ENCODE measurements around the gene ZNF12. TPM values are rescaled to one million over a fixed set of nuclear protein-coding genes. Genes with fewer than 3 reads are reported as not detected.

The ZNF12 gene
- total RNA-seq, 1 donor from 2014 or later, result 36.6 TPM

DNA sequence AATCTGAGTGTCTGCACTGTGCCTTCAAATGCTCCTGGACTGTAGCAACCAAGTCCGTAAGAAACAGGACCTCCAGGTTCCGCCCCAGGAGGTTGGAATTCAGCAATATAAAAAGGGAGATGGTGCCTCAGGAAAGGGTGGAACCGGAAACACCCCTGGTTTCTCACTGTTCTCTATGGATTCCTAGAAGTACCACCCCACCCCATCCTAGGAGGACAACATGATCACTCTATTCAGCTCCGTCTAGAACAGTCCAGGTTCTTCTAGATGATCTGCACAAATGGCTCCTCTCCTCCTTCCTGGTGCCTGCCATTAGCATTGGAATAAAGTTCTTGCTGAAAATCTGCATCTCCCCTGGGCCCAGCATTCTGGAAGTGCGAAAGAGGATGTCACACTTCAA lies 7.6 kb upstream of the ZNF12 start:
- Histone ChIP-seq H3K9ac (no peak overlapping the region), H3K79me2 (ENCODE audit: low read depth) (no peaks in the 10 kb centered on the region), H3K9me3 (ENCODE audit: low read depth) (no peaks in the 10 kb centered on the region), H2AFZ (replicated peaks) (no peak overlapping the region), H4K20me1 (ENCODE audit: low read depth) (no peaks in the 10 kb centered on the region), H3K27ac (no peak overlapping the region), H3K4me3 (no peak overlapping the region), H3K4me2 (no peak overlapping the region), H3F3A (ENCODE audit: low read depth) (no peaks in the 10 kb centered on the region), H3K36me3 (no peaks in the 10 kb centered on the region), H3K4me1 (no peaks in the 10 kb centered on the region), H3K27me3 (peaks cover 2% of the 10 kb centered on the region)
- H3K36me3 Mint-ChIP-seq, result no peaks in the 10 kb centered on the region
- DNase-seq (ENCODE audit: low spot score), result no peak
- no peaks in the 10 kb centered on the region for H3K4me1 Mint-ChIP-seq
- H3K27ac Mint-ChIP-seq, result no peak overlapping the region
- H3K9me3 Mint-ChIP-seq, result peaks cover 10% of the 10 kb centered on the region
- TF ChIP-seq EZH2phosphoT487 (IDR thresholded peaks at IDR 0.05) (no peak), EZH2 (IDR thresholded peaks at IDR 0.05) (no peak)
- TF ChIP-seq, protein P1, sequence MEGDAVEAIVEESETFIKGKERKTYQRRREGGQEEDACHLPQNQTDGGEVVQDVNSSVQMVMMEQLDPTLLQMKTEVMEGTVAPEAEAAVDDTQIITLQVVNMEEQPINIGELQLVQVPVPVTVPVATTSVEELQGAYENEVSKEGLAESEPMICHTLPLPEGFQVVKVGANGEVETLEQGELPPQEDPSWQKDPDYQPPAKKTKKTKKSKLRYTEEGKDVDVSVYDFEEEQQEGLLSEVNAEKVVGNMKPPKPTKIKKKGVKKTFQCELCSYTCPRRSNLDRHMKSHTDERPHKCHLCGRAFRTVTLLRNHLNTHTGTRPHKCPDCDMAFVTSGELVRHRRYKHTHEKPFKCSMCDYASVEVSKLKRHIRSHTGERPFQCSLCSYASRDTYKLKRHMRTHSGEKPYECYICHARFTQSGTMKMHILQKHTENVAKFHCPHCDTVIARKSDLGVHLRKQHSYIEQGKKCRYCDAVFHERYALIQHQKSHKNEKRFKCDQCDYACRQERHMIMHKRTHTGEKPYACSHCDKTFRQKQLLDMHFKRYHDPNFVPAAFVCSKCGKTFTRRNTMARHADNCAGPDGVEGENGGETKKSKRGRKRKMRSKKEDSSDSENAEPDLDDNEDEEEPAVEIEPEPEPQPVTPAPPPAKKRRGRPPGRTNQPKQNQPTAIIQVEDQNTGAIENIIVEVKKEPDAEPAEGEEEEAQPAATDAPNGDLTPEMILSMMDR (IDR thresholded peaks at IDR 0.05), result no peak
- H3K27me3 Mint-ChIP-seq (ENCODE audit: insufficient read depth, low read depth), result peaks cover 3% of the 10 kb centered on the region
- H3K4me3 Mint-ChIP-seq, result no peak overlapping the region

DNA sequence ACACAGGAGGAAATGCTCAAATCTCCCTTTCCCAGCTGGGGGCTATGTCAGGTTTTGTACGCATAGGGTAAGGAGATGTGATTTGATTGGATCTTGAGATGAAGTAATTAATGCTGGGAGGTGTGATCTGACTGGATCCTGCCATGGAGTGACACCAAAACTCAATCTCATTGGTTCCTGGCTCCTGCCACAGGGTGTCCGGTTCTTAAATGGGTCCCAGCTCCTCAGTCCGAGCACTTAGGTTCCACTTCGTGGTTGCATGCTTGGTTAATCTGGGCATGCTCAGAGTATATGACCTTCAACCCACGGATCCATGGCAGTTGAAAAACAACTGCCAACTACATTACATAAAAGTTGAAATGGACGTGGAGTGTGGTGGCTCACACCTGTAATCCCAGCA lies 3.1 kb upstream of the ZNF12 start:
- peaks cover 6% of the 10 kb centered on the region for H3K36me3 ChIP-seq
- peaks cover 9% of the 10 kb centered on the region for H3K4me1 ChIP-seq
- peaks cover 27% of the 10 kb centered on the region for H3K9me3 Mint-ChIP-seq
- peaks cover 7% of the 10 kb centered on the region for H4K20me1 ChIP-seq (ENCODE audit: low read depth)
- H3K27ac ChIP-seq, result no peak overlapping the region
- no peak overlapping the region for H3K27ac Mint-ChIP-seq
- TF ChIP-seq, protein P1 (IDR thresholded peaks at IDR 0.05), result no peak
- TF ChIP-seq EZH2 (IDR thresholded peaks at IDR 0.05) (no peak), EZH2phosphoT487 (IDR thresholded peaks at IDR 0.05) (no peak)
- no peak overlapping the region for H3K4me2 ChIP-seq
- H3K9ac ChIP-seq, result no peak overlapping the region
- peaks cover 4% of the 10 kb centered on the region for H3K27me3 ChIP-seq
- H2AFZ ChIP-seq (replicated peaks), result no peak overlapping the region
- H3K79me2 ChIP-seq (ENCODE audit: low read depth), result peaks cover 18% of the 10 kb centered on the region
- no peak overlapping the region for H3K4me3 ChIP-seq
- H3F3A ChIP-seq (ENCODE audit: low read depth), result peaks cover 9% of the 10 kb centered on the region
- H3K4me3 Mint-ChIP-seq, result no peak overlapping the region
- peaks cover 3% of the 10 kb centered on the region for H3K4me1 Mint-ChIP-seq
- H3K9me3 ChIP-seq (ENCODE audit: low read depth), result no peaks in the 10 kb centered on the region
- DNase-seq (ENCODE audit: low spot score), result no peak
- H3K36me3 Mint-ChIP-seq, result peaks cover 10% of the 10 kb centered on the region
- peaks cover 7% of the 10 kb centered on the region for H3K27me3 Mint-ChIP-seq (ENCODE audit: insufficient read depth, low read depth)

DNA sequence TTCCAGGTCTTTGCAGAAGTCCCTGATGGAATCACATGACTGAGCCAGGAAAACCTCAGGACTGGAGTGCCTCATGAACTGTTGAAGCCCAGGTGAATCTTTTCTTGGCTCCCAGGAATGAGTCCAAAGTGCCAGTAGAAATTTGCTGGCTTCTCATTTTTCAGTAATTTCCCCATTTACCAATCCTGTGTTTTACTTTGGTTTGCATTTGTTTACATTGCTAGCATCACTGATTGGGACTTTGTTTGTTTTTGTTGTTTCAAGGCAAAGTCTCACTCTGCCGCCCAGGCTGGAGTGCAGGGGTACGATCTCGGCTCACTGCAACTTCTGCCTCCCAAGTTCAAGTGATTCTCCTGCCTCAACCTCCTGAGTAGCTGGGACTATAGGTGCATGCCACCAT lies 1.6 kb upstream of the ZNF12 start:
- Histone ChIP-seq H3K9me3 (ENCODE audit: low read depth) (no peaks in the 10 kb centered on the region), H4K20me1 (ENCODE audit: low read depth) (peaks cover 7% of the 10 kb centered on the region), H2AFZ (replicated peaks) (no peak overlapping the region), H3K9ac (no peak overlapping the region), H3K4me1 (peaks cover 9% of the 10 kb centered on the region), H3K79me2 (ENCODE audit: low read depth) (peaks cover 33% of the 10 kb centered on the region), H3K4me3 (no peak overlapping the region), H3K36me3 (peaks cover 15% of the 10 kb centered on the region), H3K27ac (no peak overlapping the region), H3F3A (ENCODE audit: low read depth) (peaks cover 9% of the 10 kb centered on the region), H3K27me3 (peaks cover 4% of the 10 kb centered on the region), H3K4me2 (no peak overlapping the region)
- H3K4me1 Mint-ChIP-seq, result peaks cover 3% of the 10 kb centered on the region
- peaks cover 10% of the 10 kb centered on the region for H3K27me3 Mint-ChIP-seq (ENCODE audit: insufficient read depth, low read depth)
- H3K9me3 Mint-ChIP-seq, result peaks cover 39% of the 10 kb centered on the region
- no peak overlapping the region for H3K4me3 Mint-ChIP-seq
- DNase-seq (ENCODE audit: low spot score), result no peak
- H3K27ac Mint-ChIP-seq, result no peak overlapping the region
- peaks cover 22% of the 10 kb centered on the region for H3K36me3 Mint-ChIP-seq
- TF ChIP-seq, protein P1 (IDR thresholded peaks at IDR 0.05), result no peak
- TF ChIP-seq EZH2 (IDR thresholded peaks at IDR 0.05) (no peak), EZH2phosphoT487 (IDR thresholded peaks at IDR 0.05) (no peak)
